Hepatic stellate cell (primary cell): ENCODE measurements around the gene USP25.

Experiments used
- DNase-seq: peaks from one replicate; pipeline ENCODE4 v3.0.0; 2011; ENCODE audit warnings: low spot score

USP25 gene

GRCh38 chr21:15763359-15763758 is 33.6 kb downstream of the USP25 start:
- no peak for DNase-seq

GRCh38 chr21:15764878-15765277 is 35.1 kb downstream of the USP25 start:
- no peak for DNase-seq

- no peak for DNase-seq
Observed at GRCh38 chr21:15766952-15767603, 37.3 kb downstream of the USP25 start.

GRCh38 chr21:15768045-15768601 is 38.3 kb downstream of the USP25 start:
- no peak for DNase-seq

GRCh38 chr21:15768853-15769252 is 39.1 kb downstream of the USP25 start:
- DNase-seq: no peak

- no peak for DNase-seq
Observed at GRCh38 chr21:15771311-15771710, 41.5 kb downstream of the USP25 start.

- DNase-seq: no peak
Observed at GRCh38 chr21:15772654-15773053, 42.9 kb downstream of the USP25 start.

GRCh38 chr21:15774590-15774989 is 44.8 kb downstream of the USP25 start:
- DNase-seq: no peak

- no peak for DNase-seq
Observed at GRCh38 chr21:15775291-15775690, 45.5 kb downstream of the USP25 start.

GRCh38 chr21:15775981-15776380 is 46.2 kb downstream of the USP25 start:
- peak; percentile 4 for DNase-seq

GRCh38 chr21:15776818-15777217 is 47.0 kb downstream of the USP25 start:
- no peak for DNase-seq

- DNase-seq: no peak
Observed at GRCh38 chr21:15781986-15782385, 52.2 kb downstream of the USP25 start.

GRCh38 chr21:15788847-15789523 is 59.2 kb downstream of the USP25 start:
- peak; percentile 3 for DNase-seq

- no peak for DNase-seq
Observed at GRCh38 chr21:15793109-15793508, 63.3 kb downstream of the USP25 start.

- DNase-seq: no peak
Observed at GRCh38 chr21:15793550-15794235, 63.9 kb downstream of the USP25 start.

- no peak for DNase-seq
Observed at GRCh38 chr21:15794277-15794912, 64.6 kb downstream of the USP25 start.

GRCh38 chr21:15795533-15795932 is 65.8 kb downstream of the USP25 start:
- DNase-seq: no peak

GRCh38 chr21:15797577-15798363 is 68.0 kb downstream of the USP25 start:
- no peak for DNase-seq

- DNase-seq: no peak
Observed at GRCh38 chr21:15801352-15801863, 71.6 kb downstream of the USP25 start.

- no peak for DNase-seq
Observed at GRCh38 chr21:15804247-15805005, 74.6 kb downstream of the USP25 start.

GRCh38 chr21:15809065-15809464 is 79.3 kb downstream of the USP25 start:
- no peak for DNase-seq
